ENCODE measurements around the gene IQCN.

IQCN gene

GRCh38 chr19:18284712-18285360 lies 10.6 kb upstream of the IQCN start:
- DNase-seq = no peak

- no peak for DNase-seq
Measured at GRCh38 chr19:18283338-18283737, 9.1 kb upstream of the IQCN start.

DNA sequence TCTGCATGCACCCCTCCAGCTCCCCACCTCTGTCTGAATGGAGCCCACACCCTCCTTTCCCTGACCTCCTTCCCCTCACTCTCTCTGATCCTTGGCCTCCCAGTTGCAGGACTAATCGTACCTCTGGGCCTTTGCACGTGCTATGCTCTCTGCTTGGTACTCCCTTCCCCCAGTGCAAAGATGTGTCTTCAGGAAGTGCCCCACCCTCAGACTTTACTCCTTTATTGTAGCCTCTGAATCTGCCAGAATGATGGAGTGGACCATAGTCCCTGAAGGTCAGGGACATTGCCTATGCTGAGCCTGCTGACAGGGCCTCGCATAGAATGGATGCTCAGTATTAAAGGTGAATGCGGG lies 8.5 kb upstream of the IQCN start:
- no peak for DNase-seq

DNA sequence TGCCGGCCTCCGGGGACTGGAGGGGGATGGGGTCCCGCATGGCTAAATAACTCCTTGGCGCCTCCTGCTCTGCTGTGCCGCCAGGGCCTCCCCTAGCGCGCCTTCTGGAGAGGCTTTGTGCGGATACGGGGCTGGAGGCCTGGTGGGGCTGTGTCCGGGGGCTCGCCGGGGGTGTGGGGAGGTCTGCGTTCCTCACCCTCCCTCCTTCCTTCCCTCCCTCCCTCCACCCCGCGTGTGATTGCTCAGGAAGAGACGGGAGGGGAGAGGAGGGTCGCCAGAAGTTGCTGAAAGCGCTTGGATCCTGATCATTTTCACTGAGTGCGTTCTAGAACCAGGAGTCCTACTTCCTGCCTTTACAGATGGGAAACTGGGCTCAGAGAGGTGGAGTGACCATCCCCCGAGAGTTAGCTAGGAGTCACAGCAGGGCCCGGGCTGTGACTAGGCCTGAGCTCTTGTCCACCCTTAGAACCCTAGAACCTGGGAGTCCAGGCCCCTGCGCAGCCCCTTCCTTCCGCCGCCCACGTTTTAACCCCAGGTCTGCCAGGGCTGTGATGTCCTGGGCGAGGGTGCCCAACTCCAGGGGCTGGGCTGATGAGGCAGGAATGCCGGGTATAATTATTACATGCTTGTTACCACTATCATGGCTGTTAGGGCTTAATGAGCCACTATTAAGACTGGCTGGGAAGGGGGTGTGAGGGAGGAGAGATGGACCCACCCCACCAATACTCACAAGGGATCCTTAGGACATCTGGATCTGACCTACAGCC lies 8.0 kb upstream of the IQCN start:
- no peak for DNase-seq

- peak; percentile 96 for DNase-seq
Measured at GRCh38 chr19:18281082-18282020, 7.1 kb upstream of the IQCN start, which contains the start of gene JUND. TSS of gene JUND (minus strand) at chr19:18281622. CDS start at chr19:18281484, 138 bp downstream.

- DNase-seq = peak; percentile 77 to 87
Measured at GRCh38 chr19:18280247-18281081, 6.2 kb upstream of the IQCN start.

- peak; percentile 91 to 92 for DNase-seq
Measured at GRCh38 chr19:18279516-18280246, 5.4 kb upstream of the IQCN start.

- DNase-seq = no peak
Measured at GRCh38 chr19:18279266-18279515, 4.9 kb upstream of the IQCN start.

GRCh38 chr19:18278521-18279265 lies 4.4 kb upstream of the IQCN start:
- no peak for DNase-seq

GRCh38 chr19:18274781-18275356 lies 617 bp upstream of the IQCN start:
- DNase-seq = no peak

GRCh38 chr19:18273561-18274218 lies 562 bp downstream of the IQCN start:
- no peak for DNase-seq

GRCh38 chr19:18271433-18271841 lies 2.8 kb downstream of the IQCN start:
- no peak for DNase-seq

- no peak for DNase-seq
Measured at GRCh38 chr19:18270326-18270725, 3.9 kb downstream of the IQCN start.

- DNase-seq = no peak
Measured at GRCh38 chr19:18269070-18269723, 5.1 kb downstream of the IQCN start.

GRCh38 chr19:18266771-18267686 lies 7.2 kb downstream of the IQCN start:
- no peak for DNase-seq

DNA sequence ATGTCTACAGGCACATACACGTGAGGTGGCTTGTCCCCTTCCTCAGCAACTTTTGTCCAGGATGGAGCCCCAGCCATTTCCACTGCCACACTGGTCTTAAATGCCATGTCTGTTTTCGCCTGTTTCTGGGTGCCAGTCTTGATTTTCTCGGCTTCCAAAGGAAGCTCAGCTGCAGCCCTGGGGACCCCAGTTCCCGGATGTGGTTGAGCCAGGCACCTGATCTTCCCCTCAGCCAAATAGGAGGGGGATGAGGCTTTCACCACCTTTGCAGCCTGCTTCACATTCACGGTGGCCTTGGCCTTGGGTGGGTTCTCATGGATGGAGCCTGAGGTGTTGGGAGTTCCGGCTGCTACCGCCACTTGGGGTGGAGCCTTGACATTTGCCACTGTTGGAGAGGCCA lies 8.7 kb downstream of the IQCN start:
- DNase-seq = no peak

DNA sequence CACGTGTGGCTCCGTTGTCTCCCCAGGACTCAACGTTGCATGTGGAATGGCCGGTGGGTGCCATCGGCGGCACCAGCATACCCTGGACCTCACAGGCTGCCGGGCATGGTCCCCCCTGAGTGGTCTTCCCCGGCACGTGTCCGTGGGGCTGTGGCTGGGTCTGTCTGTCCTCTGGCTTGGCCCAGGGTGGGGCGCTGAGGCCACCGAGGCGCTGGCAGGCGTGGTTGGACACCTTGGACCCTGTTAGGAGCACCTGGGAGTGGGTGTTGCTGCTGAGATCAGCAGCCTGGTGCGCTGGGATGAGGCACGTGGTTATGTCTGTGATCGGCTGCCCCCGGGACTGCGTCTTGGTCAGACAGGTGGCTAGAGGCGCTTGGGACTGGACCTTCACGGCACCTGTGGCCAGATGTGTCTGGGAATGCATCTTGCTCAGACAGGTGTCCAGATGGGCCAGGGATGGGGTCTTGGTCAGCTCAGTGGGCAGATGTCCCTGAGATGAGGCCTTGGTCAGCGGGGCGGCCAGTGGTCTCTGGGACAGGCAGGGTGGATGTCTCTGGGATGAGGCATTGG lies 9.2 kb downstream of the IQCN start:
- no peak for DNase-seq

GRCh38 chr19:18264137-18264854 lies 10.0 kb downstream of the IQCN start:
- DNase-seq = no peak

All from NCI-H2081 (cell line).